Measurements from ENCODE around the gene SCRN2.

Gene SCRN2

DNA sequence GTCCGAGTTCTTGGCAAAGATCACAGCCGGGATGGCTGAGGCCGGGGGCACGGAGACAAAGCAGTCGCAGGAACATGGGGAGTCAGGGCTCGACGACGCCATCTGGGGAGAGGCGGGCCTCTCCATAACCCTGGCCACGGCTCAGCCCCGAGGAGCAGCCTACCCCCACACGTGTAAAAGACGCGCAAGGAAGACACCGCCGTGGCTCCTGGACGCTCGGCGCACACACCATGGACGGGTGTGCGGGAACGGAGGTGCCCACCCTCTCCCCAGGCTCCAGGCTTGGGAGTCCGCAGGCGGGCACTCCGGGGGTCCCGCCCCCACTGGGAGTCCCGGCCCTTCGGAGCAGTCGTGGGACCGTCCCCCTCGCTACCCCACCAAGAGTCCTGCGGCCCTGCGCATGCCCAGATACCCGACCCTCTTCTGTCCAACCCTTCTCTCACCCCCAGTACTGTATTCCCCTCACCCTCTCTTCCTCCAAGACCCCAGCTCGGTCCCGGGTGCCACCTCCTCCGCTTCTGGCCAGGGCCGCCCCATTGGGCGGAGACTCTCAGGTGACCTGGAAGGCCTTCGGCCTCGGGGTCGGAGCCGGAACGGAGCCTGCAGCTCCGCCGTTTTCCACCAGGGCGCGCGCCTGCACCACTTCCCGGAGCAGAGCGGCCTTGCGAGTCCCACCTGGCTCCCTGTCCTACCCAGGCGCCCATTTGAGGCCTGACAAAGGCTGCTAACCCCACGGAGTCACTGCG is at the start of gene SCRN2:
Gene SCRN2, minus strand, starts transcription at position 532 of the 746 bp plus-strand sequence. Its CDS starts 430 bp downstream, at position 102.
- Histone ChIP-seq H3K9ac (ENCODE audit: low read length) (peak within 1 kb of the TSS; percentile 80), H3K27ac (ENCODE audit: low read depth, low read length) (peak within 1 kb of the TSS; percentile 63), H3K36me3 (ENCODE audit: control insufficient read depth, insufficient read depth, low read length) (peaks cover 8% of the 10 kb centered on the region), H3K27me3 (ENCODE audit: control insufficient read depth, insufficient read depth, low read length) (peaks cover 5% of the 10 kb centered on the region), H3K4me1 (ENCODE audit: control insufficient read depth, insufficient read depth, low read length) (peaks cover 4% of the 10 kb centered on the region), H3K4me3 (ENCODE audit: low read length) (peak within 1 kb of the TSS; percentile 91)

DNA sequence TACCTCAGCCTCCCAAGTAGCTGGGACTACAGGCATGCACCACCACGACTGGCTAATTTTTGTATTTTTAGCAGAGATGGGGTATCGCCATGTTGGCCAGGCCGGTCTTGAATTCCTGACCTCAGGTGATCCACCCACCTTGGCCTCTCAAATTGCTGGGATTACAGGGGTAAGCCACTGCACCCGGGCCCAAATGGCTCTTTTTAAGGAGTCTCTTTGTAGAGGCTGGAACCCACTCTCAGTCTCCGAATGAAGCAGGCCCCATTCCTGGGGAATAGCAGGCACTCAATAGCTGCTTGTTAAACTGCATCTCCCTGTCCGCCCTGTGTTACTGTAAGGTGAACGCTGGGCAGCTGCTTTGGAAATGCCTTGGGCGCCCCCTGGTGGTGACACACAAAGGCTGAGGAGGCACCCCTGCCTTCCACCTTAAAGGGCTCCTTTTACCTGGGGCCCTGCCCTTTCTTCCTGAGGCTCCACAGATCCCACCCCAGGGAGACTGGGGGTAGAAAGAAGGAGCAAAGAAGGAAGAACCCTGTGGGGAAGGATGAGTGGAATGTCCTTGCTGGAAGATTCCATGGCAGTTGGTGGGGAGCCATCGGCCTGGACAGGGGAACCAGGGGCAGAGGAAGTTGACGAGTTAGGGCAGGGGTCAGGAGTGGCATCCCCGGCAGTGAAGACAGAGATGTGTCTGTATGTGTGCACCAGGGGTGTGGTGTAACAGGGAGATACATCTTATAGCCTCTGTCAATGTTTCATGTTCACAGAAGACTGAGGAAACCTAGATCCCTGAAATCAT is 48.9 kb upstream of the SCRN2 start:
- Histone ChIP-seq H3K4me1 (ENCODE audit: control insufficient read depth, insufficient read depth, low read length) (peaks cover under 1% of the 10 kb centered on the region), H3K27me3 (ENCODE audit: control insufficient read depth, insufficient read depth, low read length) (no peaks in the 10 kb centered on the region), H3K27ac (ENCODE audit: low read depth, low read length) (no peak overlapping the region), H3K4me3 (ENCODE audit: low read length) (no peak overlapping the region), H3K36me3 (ENCODE audit: control insufficient read depth, insufficient read depth, low read length) (no peaks in the 10 kb centered on the region), H3K9ac (ENCODE audit: low read length) (no peak overlapping the region)

DNA sequence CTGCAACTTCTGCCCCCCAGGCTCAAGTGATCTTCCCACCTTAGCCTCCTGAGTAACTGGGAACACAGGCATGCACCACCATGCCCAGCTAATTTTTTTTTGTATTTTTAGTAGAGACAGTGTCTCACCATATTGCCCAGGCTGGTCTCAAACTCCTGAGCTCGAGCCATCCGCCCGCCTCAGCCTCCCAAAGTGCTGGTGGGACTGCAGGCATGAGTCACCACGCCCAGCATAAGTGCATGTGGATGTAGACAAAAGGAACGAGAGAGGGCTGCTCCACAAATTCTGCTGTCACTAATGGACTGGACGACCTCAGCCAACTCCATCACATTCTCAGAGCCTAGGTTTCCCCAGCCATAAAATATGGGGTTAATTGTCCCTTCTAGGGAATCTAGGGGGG is 47.2 kb upstream of the SCRN2 start:
- H3K36me3 ChIP-seq (ENCODE audit: control insufficient read depth, insufficient read depth, low read length): no peaks in the 10 kb centered on the region

DNA sequence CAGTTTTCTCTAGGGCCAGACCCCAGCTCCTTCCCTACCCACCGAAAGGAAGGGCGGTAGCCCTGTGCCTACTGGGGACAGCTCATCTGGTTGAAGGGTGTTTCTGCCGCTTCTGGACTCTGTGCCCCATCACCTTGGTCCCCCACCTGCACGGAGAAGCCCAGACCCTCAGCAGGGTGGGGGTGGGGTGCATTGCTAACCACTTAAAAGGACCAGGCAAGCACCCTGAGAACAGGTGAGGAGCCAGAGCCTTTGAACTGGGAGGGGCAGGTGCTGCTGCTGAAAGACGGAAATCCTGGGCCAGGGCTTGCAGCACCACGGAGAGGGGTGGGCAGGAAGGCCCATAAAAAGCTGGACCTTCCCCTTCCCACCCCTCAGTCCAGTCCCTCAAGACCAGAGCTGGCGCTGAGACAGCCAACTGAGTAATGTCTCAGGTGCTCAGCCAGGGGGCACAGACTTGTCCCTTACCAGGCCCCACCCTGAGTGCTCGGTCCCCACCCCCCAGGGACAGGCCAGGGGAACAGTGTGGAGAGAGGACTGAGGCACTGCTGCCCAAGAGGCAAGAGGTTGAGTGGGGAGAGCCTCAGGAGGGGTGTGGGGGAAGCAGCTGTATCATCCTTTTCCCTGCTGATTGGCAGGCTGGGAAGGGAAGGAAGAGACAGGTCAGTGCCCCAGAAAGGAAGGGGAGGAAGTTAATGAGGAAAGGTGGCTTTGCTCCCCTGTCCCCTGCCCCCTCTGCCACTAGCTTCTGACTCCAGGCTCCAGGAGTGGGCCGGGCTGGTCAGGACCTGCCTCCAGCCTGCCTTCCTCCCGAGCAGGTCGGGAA is 44.0 kb upstream of the SCRN2 start:
- Histone ChIP-seq H3K4me1 (ENCODE audit: control insufficient read depth, insufficient read depth, low read length) (no peaks in the 10 kb centered on the region), H3K36me3 (ENCODE audit: control insufficient read depth, insufficient read depth, low read length) (no peaks in the 10 kb centered on the region), H3K9ac (ENCODE audit: low read length) (no peak overlapping the region), H3K4me3 (ENCODE audit: low read length) (no peak overlapping the region), H3K27ac (ENCODE audit: low read depth, low read length) (no peak overlapping the region), H3K27me3 (ENCODE audit: control insufficient read depth, insufficient read depth, low read length) (no peaks in the 10 kb centered on the region)

More for the DNA sequence above, 47.2 kb upstream of the SCRN2 start:
- Histone ChIP-seq H3K4me1 (ENCODE audit: control insufficient read depth, insufficient read depth, low read length) (no peaks in the 10 kb centered on the region), H3K27ac (ENCODE audit: low read depth, low read length) (no peak overlapping the region), H3K4me3 (ENCODE audit: low read length) (no peak overlapping the region), H3K9ac (ENCODE audit: low read length) (no peak overlapping the region), H3K27me3 (ENCODE audit: control insufficient read depth, insufficient read depth, low read length) (no peaks in the 10 kb centered on the region)

DNA sequence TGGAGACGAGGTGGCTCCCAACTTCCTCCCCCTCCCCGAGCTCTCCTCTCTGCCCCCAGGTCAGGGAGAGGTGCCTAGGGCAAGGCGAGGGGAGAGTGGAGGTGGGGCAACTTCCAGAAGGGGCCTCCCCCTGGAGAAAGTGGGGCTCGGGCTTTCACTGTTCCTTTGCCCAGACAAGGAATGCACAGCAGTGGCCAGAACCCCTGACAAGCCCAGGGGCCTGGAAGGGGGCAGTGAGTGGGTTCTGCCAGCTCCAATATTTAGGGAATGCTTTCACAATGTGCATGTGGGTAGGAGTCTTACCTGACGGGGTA is 43.3 kb upstream of the SCRN2 start:
- no peak overlapping the region for H3K9ac ChIP-seq (ENCODE audit: low read length)
- H3K4me3 ChIP-seq (ENCODE audit: low read length): no peak overlapping the region
- no peak overlapping the region for H3K27ac ChIP-seq (ENCODE audit: low read depth, low read length)
- H3K36me3 ChIP-seq (ENCODE audit: control insufficient read depth, insufficient read depth, low read length): no peaks in the 10 kb centered on the region
- H3K4me1 ChIP-seq (ENCODE audit: control insufficient read depth, insufficient read depth, low read length): no peaks in the 10 kb centered on the region
- no peaks in the 10 kb centered on the region for H3K27me3 ChIP-seq (ENCODE audit: control insufficient read depth, insufficient read depth, low read length)

DNA sequence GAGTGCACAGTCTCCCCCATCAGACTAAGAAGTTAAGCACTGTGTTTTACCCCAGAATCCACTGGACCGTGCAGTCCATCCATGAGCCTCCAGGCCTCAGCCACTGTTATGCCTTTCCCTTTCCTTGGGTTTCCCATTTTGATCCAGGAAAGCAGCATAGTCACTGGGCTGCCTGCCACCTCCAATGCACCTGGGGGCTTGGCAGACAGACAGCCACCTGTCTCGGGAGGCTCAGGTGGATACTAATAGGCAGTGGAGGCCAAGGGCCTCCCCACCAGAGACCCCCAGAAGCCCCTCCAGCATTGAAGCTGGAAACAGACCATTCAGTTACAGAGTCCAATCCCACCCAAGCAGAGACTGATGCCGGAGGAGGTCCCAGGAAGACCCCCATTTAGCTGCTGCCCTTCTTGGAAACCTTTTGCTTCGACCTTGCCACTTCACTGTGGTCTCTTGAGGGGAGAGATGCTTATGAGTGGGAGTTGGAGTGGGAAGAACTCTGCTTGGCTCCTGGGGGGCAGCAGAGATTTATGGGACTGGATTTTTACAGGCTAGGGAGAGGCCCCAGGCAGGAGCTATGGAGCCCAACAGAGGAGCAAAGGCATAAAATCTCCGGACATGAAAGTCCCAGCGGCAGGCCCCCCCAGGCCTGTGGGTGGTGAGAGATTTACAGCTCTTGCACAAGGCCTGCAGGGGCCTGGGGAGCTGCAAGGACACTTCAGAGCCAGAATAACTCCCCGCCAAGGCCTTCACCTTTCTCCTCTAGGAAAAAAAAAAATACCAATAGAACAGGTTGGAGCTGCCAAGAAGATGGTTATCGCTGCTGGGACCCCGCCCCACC is 42.7 kb upstream of the SCRN2 start:
- Histone ChIP-seq H3K4me1 (ENCODE audit: control insufficient read depth, insufficient read depth, low read length) (no peaks in the 10 kb centered on the region), H3K36me3 (ENCODE audit: control insufficient read depth, insufficient read depth, low read length) (no peaks in the 10 kb centered on the region), H3K9ac (ENCODE audit: low read length) (no peak overlapping the region), H3K27ac (ENCODE audit: low read depth, low read length) (no peak overlapping the region), H3K4me3 (ENCODE audit: low read length) (no peak overlapping the region), H3K27me3 (ENCODE audit: control insufficient read depth, insufficient read depth, low read length) (no peaks in the 10 kb centered on the region)

DNA sequence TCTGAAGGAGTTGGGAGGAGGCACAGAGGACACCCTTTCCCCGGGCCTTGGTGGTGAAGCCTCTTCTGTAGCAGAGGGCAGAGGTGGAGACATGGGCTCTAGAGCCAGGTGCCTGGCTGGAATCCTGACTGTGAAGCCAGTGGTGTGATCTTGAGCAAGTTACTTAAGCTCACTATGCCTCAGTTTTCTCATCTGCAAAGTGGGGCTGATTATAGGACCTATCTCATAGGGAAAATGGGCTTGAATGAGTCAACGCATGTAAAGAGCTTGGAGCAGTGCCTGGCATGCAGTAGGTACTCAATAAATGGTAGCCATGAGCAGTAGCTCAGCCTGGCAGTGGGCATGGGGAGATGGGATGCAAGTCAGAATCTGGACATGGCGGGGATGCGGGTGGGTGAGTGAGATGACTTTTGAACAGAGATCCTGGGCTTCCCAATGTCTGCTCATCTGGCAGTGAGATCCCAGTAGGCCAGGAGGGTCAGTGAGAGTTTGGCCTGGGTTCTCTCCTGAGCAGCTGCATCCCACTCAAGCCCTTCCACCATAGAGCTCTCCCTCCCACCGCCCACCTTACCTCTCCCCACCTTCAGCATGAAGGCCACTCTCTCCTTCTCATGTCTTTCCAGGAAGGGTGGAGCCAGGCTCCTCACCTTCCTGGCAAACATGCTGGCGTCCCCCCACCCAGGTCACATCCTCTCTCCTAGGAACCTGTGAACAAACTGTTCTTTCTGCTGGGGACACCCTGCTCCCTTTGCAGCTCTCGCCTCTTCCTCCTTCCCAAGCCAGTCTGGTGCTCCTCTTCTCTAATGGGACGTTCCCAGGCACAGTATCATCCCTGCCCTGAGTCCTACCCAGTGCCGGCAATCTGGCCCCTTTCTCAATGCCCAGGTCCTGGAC is 41.9 kb upstream of the SCRN2 start:
- Histone ChIP-seq H3K36me3 (ENCODE audit: control insufficient read depth, insufficient read depth, low read length) (no peaks in the 10 kb centered on the region), H3K4me3 (ENCODE audit: low read length) (peak overlapping the region; percentile 5), H3K4me1 (ENCODE audit: control insufficient read depth, insufficient read depth, low read length) (no peaks in the 10 kb centered on the region), H3K27me3 (ENCODE audit: control insufficient read depth, insufficient read depth, low read length) (no peaks in the 10 kb centered on the region), H3K9ac (ENCODE audit: low read length) (no peak overlapping the region), H3K27ac (ENCODE audit: low read depth, low read length) (no peak overlapping the region)

DNA sequence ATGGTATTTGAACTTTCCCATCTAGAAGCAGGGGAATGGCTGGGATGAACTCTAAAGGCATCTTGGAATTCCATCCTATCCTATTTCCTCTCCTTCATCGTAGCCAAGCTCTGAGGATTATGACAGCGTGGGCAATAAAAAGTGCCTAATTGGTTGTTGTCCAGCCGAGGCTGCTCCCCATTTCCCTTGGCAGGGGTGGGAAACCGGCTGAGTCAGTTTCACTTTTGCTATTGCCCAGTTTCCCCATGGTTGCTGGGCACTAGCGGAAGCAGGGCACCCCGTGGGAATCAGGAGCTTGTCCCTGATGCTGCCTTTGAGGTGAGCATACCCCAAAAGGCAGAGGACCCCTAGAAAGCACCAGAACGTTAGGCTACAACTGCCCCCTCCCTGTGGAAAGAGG is 41.2 kb upstream of the SCRN2 start:
- Histone ChIP-seq H3K9ac (ENCODE audit: low read length) (no peak overlapping the region), H3K27ac (ENCODE audit: low read depth, low read length) (no peak overlapping the region), H3K4me1 (ENCODE audit: control insufficient read depth, insufficient read depth, low read length) (no peaks in the 10 kb centered on the region), H3K27me3 (ENCODE audit: control insufficient read depth, insufficient read depth, low read length) (no peaks in the 10 kb centered on the region), H3K4me3 (ENCODE audit: low read length) (peak overlapping the region; percentile 5), H3K36me3 (ENCODE audit: control insufficient read depth, insufficient read depth, low read length) (no peaks in the 10 kb centered on the region)

DNA sequence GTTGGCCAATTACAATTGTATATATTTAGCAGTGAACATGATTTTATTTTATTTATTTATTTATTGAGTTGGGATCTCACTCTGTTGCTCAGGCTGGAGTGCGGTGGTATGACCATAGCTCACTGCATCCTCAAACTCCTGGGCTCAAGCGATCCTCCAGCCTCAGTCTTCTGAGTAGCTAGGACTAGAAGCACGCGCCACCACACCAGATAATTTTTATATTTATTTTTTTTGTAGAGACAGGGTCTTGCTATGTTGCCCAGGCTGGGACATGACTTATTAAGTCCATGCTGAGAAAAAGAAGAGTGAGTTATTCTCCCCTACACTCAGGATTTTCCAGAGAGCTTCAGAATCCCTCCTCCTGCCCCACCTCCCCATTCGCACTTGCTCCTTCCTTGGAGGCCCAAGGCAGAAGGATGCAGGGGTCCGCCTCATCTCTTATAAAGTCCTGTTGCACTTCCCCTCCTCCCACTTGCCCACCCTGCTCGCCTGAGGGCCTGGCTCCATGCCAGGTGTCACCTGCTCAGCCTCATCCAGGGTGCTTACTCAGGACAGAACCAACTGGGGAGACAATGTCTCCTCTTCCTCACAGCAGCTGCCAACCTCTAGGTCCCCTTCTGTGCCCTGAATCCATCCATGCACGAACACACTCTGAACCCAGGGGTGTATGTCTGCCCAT is 38.8 kb upstream of the SCRN2 start:
- Histone ChIP-seq H3K9ac (ENCODE audit: low read length) (no peak overlapping the region), H3K4me3 (ENCODE audit: low read length) (no peak overlapping the region), H3K4me1 (ENCODE audit: control insufficient read depth, insufficient read depth, low read length) (no peaks in the 10 kb centered on the region), H3K36me3 (ENCODE audit: control insufficient read depth, insufficient read depth, low read length) (no peaks in the 10 kb centered on the region), H3K27me3 (ENCODE audit: control insufficient read depth, insufficient read depth, low read length) (peaks cover 7% of the 10 kb centered on the region), H3K27ac (ENCODE audit: low read depth, low read length) (no peak overlapping the region)

DNA sequence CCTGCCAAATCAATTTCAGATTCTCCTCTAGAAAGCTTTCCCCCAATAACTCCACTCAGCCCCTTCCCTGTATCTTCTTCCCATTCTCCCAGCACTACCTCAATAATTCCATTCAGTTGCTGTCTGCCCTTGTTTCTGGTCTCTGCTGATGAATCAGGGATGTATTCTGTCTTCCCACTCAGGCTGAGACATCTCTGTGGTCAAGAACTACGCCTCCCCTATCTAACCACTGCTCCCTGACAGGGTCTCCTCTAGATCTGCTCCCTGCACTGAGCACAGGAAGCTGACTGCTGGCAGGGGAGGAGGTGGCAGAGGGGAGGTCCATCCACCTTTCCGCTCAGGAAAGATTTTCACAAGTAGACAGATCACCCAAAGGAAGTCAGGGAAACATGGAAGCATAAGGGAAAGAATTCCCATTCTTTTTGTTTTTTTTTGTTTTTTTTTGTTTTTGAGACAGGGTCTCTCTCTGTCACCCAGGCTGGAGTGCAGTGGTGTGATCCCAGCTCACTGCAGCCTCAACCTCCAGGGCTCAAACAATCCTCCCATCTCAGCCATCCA is 38.0 kb upstream of the SCRN2 start:
- Histone ChIP-seq H3K27me3 (ENCODE audit: control insufficient read depth, insufficient read depth, low read length) (peaks cover 7% of the 10 kb centered on the region), H3K36me3 (ENCODE audit: control insufficient read depth, insufficient read depth, low read length) (no peaks in the 10 kb centered on the region), H3K9ac (ENCODE audit: low read length) (no peak overlapping the region), H3K4me3 (ENCODE audit: low read length) (no peak overlapping the region), H3K4me1 (ENCODE audit: control insufficient read depth, insufficient read depth, low read length) (no peaks in the 10 kb centered on the region), H3K27ac (ENCODE audit: low read depth, low read length) (no peak overlapping the region)

Data from rectal smooth muscle tissue (tissue), 1 donor.